ENCODE results near the gene TSR1.

DNA sequence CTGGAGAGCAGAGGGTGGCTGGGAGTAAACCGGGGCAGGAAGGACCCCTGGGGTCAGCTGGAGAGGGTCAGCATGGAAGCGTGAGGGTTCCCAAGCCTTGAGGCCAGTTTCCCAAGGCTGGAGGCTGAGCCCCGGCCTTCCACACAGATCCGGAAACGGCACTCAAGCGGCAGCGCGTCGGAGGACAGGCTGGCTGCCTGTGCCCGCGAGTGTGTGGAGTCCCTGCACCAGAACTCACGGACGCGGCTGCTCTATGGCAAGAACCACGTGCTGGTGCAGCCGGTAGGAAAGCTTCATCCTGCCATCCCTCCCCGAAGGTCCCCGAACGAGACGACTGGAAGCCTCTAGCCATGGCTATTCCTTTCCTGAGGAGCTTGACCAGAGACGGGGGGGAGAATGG is 27.1 kb upstream of the TSR1 start:
- TF ChIP-seq, protein P1, sequence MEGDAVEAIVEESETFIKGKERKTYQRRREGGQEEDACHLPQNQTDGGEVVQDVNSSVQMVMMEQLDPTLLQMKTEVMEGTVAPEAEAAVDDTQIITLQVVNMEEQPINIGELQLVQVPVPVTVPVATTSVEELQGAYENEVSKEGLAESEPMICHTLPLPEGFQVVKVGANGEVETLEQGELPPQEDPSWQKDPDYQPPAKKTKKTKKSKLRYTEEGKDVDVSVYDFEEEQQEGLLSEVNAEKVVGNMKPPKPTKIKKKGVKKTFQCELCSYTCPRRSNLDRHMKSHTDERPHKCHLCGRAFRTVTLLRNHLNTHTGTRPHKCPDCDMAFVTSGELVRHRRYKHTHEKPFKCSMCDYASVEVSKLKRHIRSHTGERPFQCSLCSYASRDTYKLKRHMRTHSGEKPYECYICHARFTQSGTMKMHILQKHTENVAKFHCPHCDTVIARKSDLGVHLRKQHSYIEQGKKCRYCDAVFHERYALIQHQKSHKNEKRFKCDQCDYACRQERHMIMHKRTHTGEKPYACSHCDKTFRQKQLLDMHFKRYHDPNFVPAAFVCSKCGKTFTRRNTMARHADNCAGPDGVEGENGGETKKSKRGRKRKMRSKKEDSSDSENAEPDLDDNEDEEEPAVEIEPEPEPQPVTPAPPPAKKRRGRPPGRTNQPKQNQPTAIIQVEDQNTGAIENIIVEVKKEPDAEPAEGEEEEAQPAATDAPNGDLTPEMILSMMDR (conservative IDR thresholded peaks at IDR 0.05) = no peak
- TF ChIP-seq EZH2 (IDR thresholded peaks at IDR 0.05; ENCODE audit: low read depth) = no peak
